Heart right ventricle (tissue), 16 donors: ENCODE results near the gene ARHGAP42. TPM values are rescaled to one million over a fixed set of nuclear protein-coding genes. Genes with fewer than 3 reads are reported as not detected.
A peak's percentile ranks its signal among the peaks of the same experiment; 100 is the strongest.

Experiments
- ATAC-seq, 8 donors: fragments of 200-7000 bp; cut with Tn5 transposase; one replicate each; pipeline ENCODE4 v1.9.1; 2020; ENCODE audit warnings: mild to moderate bottlenecking in 8 of 8, moderate library complexity in 8 of 8, moderate number of reproducible peaks in 1 of 8
- DNase-seq, 2 donors: peaks; one replicate each; pipeline ENCODE4 v3.0.0-alpha.2; 2020
- H3K27ac ChIP-seq, 10 donors: fragments of 200-600 bp; sonication (generic) in 2 of 10; one replicate each; pipeline versions ENCODE4 v1.5.0 to v1.8.0; 2020 to 2022; ENCODE audit warnings: mild to moderate bottlenecking in 3 of 10
- H3K27me3 ChIP-seq, 7 donors: fragments of 200-600 bp; one replicate each; pipeline ENCODE4 v1.8.0; 2021 to 2022; ENCODE audit warnings: mild to moderate bottlenecking in 2 of 7
- H3K36me3 ChIP-seq, 9 donors: fragments of 200-600 bp; sonication (generic) in 1 of 9; one replicate each; pipeline versions ENCODE4 v1.5.0 to v1.8.0; 2020 to 2022; ENCODE audit warnings: mild to moderate bottlenecking in 2 of 9
- H3K4me1 ChIP-seq, 9 donors: fragments of 200-600 bp; sonication (generic) in 1 of 9; one replicate each; pipeline versions ENCODE4 v1.5.0 to v1.8.0; 2020 to 2022; ENCODE audit warnings: mild to moderate bottlenecking in 4 of 9
- H3K4me3 ChIP-seq, 10 donors: fragments of 200-600 bp; sonication (generic) in 2 of 10; one replicate each; pipeline versions ENCODE4 v1.5.0 to v1.8.0; 2020 to 2022; ENCODE audit warnings: mild to moderate bottlenecking in 7 of 10, moderate library complexity in 2 of 10
- H3K9me3 ChIP-seq, 11 donors: fragments of 200-600 bp in 10 of 11; sonication (generic) in 2 of 11; one replicate each; pipeline versions ENCODE4 v1.5.0 to v1.8.0; 2013 to 2022; ENCODE audit warnings: mild to moderate bottlenecking in 2 of 11, control low read depth in 1 of 11, moderate library complexity in 1 of 11
- CTCF ChIP-seq, 9 donors: fragments of 200-600 bp; sonication (generic) in 2 of 9; IDR thresholded peaks; one replicate each; pipeline versions ENCODE4 v1.5.0 to v1.8.0; 2021 to 2022; ENCODE audit warnings: antibody characterized with exemption in 9 of 9, mild to moderate bottlenecking in 5 of 9, moderate library complexity in 1 of 9
- WGBS, 2 donors: extraction: QIAGEN DNeasy Blood & Tissue Kit; methylation state at CpG; one replicate each; pipeline ENCODE4 v1.1.7; 2013; ENCODE audit warnings: inconsistent platforms in 1 of 2; 5-methylcytosine and 5-hydroxymethylcytosine counted together
- intact Hi-C, 10 donors: fragments of 100-400 bp; cut with DNase I; formaldehyde crosslinking; loops; one replicate each; pipeline versions ENCODE4 v1.11.1 to v1.14.2; 2022
- polyA plus RNA-seq, 2 donors: library from polyadenylated mRNA; stranded (reverse); fragments of 200-250 nt; gene quantifications; one replicate each; pipeline ENCODE4 v1.2.3, GENCODE V29; 2013
- total RNA-seq, 10 donors: library from RNA; stranded (reverse); fragmentation: NEBNext Ultra II Directional in 3 of 10; extraction: Animal tissue kit (Norgen Biotek cat#: 25700) in 3 of 10; gene quantifications; one replicate each; pipeline versions ENCODE4 v1.2.1 to v1.2.4, GENCODE V29; 2021 to 2023
- donor health status: Arrhythmogenic right ventricular cardiomyopathy.
- donor health status: ischemic (EF 13 %, LVEDD 7.1; RV severe dilation, severe dysfunction).
- donor health status: healthy with polysubstance abuse.
- donor health status: DM: no; HTN: yes; CAD: no.
- donor health status: DM: no; HTN: no; CAD: no.
- donor health status: ischemic (EF 25% LVEDD 6.9; RV normal size, moderate dysfunction).
- donor health status: ischemic (EF 25% LVEDD 5.7; RV mildly dilated, moderate dysfunction).
- donor health status: healthy.
- donor health status: DM: yes; HTN: yes; CAD: no.
- donor health status: Ischemic cardiomyopathy.
- donor health status: ischemic (EF 35%, LVEDD 5.7; RV mildly dilated, moderate dysfunction).
- donor health status: nonischemic (EF 11% LVEDD 7.7; RV severe dilation, severe dysfunction).
- donor health status: DM: yes; HTN: yes; CAD: no.
- donor health status: PGD.
- donor health status: ischemic (EF 29% LVEDD 5.4; RV normal size, mild dysfunction).
- donor health status: nonischemic (EF 23%, LVEDD 6.1; RV moderate dilation, normal function).

Gene ARHGAP42
- total and polyA plus RNA-seq, 12 donors, result 3.9 to 13.1 (median 8.8) TPM

GRCh38 chr11:100727410-100727809 is 40.3 kb downstream of the ARHGAP42 start:
- TF ChIP-seq CTCF (IDR thresholded peaks at IDR 0.05), result no peak
- Histone ChIP-seq H3K4me1 (peaks cover 0 to 60% (median 38%) of the 10 kb centered on the region in 9 donors), H3K4me3 (no peak overlapping the region), H3K27ac (peak overlapping the region in 9 of 10 donors; percentile 5 to 74 (median 59)), H3K9me3 (no peaks in the 10 kb centered on the region), H3K27me3 (no peaks in the 10 kb centered on the region), H3K36me3 (no peaks in the 10 kb centered on the region)
- WGBS, 2 donors, result 21 to 26% methylated on average over 9 of the region's 9 CpGs
- DNase-seq, result peak; percentile 42 to 71
- peak; percentile 93 to 100 (median 98) for ATAC-seq
- intact Hi-C loops, result no loop called here

- ATAC-seq, result no peak
- 72 to 87% methylated on average over 3 of the region's 3 CpGs for WGBS, 2 donors
These were observed 43.2 kb downstream of the ARHGAP42 start for GRCh38 chr11:100730266-100730665.

GRCh38 chr11:100731471-100731870 is 44.4 kb downstream of the ARHGAP42 start:
- Histone ChIP-seq H3K4me1 (peaks cover 0 to 79% (median 38%) of the 10 kb centered on the region in 9 donors), H3K36me3 (no peaks in the 10 kb centered on the region), H3K27ac (peak overlapping the region in 7 of 10 donors; percentile 2 to 62 (median 25)), H3K9me3 (no peaks in the 10 kb centered on the region), H3K4me3 (no peak overlapping the region), H3K27me3 (no peaks in the 10 kb centered on the region)
- intact Hi-C loops, result loop anchor here in 1 of 10 donors (10.0 kb wide), 1 partner anchor 53 kb away; no protein-coding TSS in a partner anchor
- WGBS, 2 donors, result 30 to 38% methylated on average over 1 of the region's 1 CpG
- DNase-seq (no peak), ATAC-seq (peak in 1 of 8 donors; percentile 23)
- no peak for TF ChIP-seq CTCF (IDR thresholded peaks at IDR 0.05)

More at GRCh38 chr11:100730266-100730665, 43.2 kb downstream of the ARHGAP42 start:
- no peaks in the 10 kb centered on the region for H3K36me3 ChIP-seq
- H3K4me1 ChIP-seq, result peaks cover 0 to 70% (median 38%) of the 10 kb centered on the region in 9 donors
- no peaks in the 10 kb centered on the region for H3K27me3 ChIP-seq
- no peaks in the 10 kb centered on the region for H3K9me3 ChIP-seq
- intact Hi-C loops, result loop anchor here in 1 of 10 donors (10.0 kb wide), 1 partner anchor 55 kb away; no protein-coding TSS in a partner anchor
- H3K27ac ChIP-seq, result peak overlapping the region in 1 of 10 donors; percentile 71
- no peak for TF ChIP-seq CTCF (IDR thresholded peaks at IDR 0.05)
- no peak overlapping the region for H3K4me3 ChIP-seq
- DNase-seq, result no peak

GRCh38 chr11:100732949-100733348 is 45.9 kb downstream of the ARHGAP42 start:
- Histone ChIP-seq H3K4me1 (peaks cover 0 to 67% (median 25%) of the 10 kb centered on the region in 9 donors), H3K9me3 (no peaks in the 10 kb centered on the region), H3K27me3 (no peaks in the 10 kb centered on the region), H3K27ac (peak overlapping the region in 2 of 10 donors; percentile 25 to 62), H3K36me3 (no peaks in the 10 kb centered on the region), H3K4me3 (no peak overlapping the region)
- TF ChIP-seq CTCF (IDR thresholded peaks at IDR 0.05), result no peak
- intact Hi-C loops, result loop anchor here in 1 of 10 donors (10.0 kb wide), 1 partner anchor 52 kb away; no protein-coding TSS in a partner anchor
- DNase-seq, result no peak
- ATAC-seq, result no peak
